ENCODE results near the gene KIAA1191.
"Not testable (repeated sequence)": the region's sequence is repeated elsewhere in the genome, so short reads cannot be mapped to it uniquely, and the experiment has no call there.

KIAA1191 gene

GRCh38 chr5:176317534-176318374 is 43.8 kb downstream of the KIAA1191 start:
- no peak overlapping the region for H3K4me3 ChIP-seq (replicated peaks; ENCODE audit: low read depth, low read length)
- DNase-seq (ENCODE audit: extremely low read depth, low read depth), result no peak
- TF ChIP-seq CTCF (IDR thresholded peaks at IDR 0.05; ENCODE audit: low read depth, low read length, missing control alignments), result no peak

GRCh38 chr5:176305356-176305755 is 56.2 kb downstream of the KIAA1191 start:
- not testable (repeated sequence) for H3K4me3 ChIP-seq (replicated peaks; ENCODE audit: low read depth, low read length); DNase-seq (ENCODE audit: extremely low read depth, low read depth)
